ENCODE results near the gene KATNAL1. TPM values are rescaled to one million over a fixed set of nuclear protein-coding genes. Genes with fewer than 3 reads are reported as not detected.

The KATNAL1 gene
- total RNA-seq, 2 experiments from 2014 or later: 8.6 to 9.0 TPM

DNA sequence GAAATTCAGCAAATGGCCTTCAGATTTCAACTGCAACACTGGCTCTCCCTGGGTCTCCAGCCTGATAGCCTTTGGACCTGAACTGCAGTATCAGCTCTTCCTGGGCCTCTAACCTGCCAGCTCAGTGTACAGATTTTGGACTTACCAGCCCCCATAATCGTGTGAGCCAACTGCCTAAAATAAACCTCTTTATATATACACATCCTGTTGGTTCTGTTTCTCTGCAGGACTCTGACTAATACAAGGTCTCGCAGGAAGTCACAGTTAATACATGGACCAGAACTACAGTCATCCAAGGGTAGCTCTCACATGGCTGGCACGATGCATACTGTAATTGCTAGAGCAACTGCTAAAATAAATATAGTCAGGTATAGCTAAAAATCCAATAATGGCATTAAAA is 85.1 kb downstream of the KATNAL1 start:
- no peak for DNase-seq
- peaks cover 16% of the 10 kb centered on the region for H3K9me3 Mint-ChIP-seq
- peak; percentile 39 for ATAC-seq
- no peak overlapping the region for H3K27ac Mint-ChIP-seq
- intact Hi-C loops (cut with micrococcal nuclease): no loop called here
- H3K4me3 Mint-ChIP-seq: no peak overlapping the region
- ChIA-PET POLR2A (interaction anchor here (1.9 kb wide), 1 partner anchor 13 kb away, joined by 4 read pairs; no protein-coding TSS in a partner anchor), CTCF (interaction anchor here (1.2 kb wide), 1 partner anchor 90 kb away, joined by 4 read pairs; no protein-coding TSS in a partner anchor)
- TF ChIP-seq, protein P1, sequence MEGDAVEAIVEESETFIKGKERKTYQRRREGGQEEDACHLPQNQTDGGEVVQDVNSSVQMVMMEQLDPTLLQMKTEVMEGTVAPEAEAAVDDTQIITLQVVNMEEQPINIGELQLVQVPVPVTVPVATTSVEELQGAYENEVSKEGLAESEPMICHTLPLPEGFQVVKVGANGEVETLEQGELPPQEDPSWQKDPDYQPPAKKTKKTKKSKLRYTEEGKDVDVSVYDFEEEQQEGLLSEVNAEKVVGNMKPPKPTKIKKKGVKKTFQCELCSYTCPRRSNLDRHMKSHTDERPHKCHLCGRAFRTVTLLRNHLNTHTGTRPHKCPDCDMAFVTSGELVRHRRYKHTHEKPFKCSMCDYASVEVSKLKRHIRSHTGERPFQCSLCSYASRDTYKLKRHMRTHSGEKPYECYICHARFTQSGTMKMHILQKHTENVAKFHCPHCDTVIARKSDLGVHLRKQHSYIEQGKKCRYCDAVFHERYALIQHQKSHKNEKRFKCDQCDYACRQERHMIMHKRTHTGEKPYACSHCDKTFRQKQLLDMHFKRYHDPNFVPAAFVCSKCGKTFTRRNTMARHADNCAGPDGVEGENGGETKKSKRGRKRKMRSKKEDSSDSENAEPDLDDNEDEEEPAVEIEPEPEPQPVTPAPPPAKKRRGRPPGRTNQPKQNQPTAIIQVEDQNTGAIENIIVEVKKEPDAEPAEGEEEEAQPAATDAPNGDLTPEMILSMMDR (IDR thresholded peaks at IDR 0.05): no peak
- peaks cover 26% of the 10 kb centered on the region for H3K36me3 Mint-ChIP-seq (ENCODE audit: low read depth)
- peaks cover 16% of the 10 kb centered on the region for H3K4me1 Mint-ChIP-seq (ENCODE audit: low read depth)
- H3K27me3 Mint-ChIP-seq: no peaks in the 10 kb centered on the region

DNA sequence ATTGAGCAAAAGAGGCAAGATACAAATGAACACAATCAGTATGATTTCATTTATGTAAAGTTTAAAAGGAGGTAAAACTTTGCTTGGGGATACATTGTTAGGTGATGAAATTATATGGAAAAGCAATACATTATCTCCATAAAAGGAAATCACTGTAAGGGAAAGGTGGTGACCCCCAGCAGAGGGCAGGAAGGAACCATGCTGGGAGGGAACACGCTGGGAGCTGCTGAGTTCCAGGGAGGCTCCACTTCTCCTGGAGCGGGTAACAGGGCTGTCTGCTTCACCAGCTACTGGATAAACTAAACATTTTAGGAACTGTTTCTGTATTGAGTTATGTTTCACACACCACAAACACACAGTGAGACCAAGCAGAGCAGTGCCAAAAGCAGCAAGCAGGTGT is 91.2 kb downstream of the KATNAL1 start:
- H3K27ac Mint-ChIP-seq: no peak overlapping the region
- DNase-seq: no peak
- ChIA-PET CTCF (interaction anchor here (1.0 kb wide), 1 partner anchor 15 kb away, joined by 4 read pairs; no protein-coding TSS in a partner anchor), POLR2A (no interaction called here)
- ATAC-seq: no peak
- H3K27me3 Mint-ChIP-seq: no peaks in the 10 kb centered on the region
- H3K4me1 Mint-ChIP-seq (ENCODE audit: low read depth): no peaks in the 10 kb centered on the region
- TF ChIP-seq, protein P1 (IDR thresholded peaks at IDR 0.05): no peak
- H3K9me3 Mint-ChIP-seq: no peaks in the 10 kb centered on the region
- intact Hi-C loops (cut with micrococcal nuclease): no loop called here
- peaks cover 2% of the 10 kb centered on the region for H3K36me3 Mint-ChIP-seq (ENCODE audit: low read depth)
- no peak overlapping the region for H3K4me3 Mint-ChIP-seq

DNA sequence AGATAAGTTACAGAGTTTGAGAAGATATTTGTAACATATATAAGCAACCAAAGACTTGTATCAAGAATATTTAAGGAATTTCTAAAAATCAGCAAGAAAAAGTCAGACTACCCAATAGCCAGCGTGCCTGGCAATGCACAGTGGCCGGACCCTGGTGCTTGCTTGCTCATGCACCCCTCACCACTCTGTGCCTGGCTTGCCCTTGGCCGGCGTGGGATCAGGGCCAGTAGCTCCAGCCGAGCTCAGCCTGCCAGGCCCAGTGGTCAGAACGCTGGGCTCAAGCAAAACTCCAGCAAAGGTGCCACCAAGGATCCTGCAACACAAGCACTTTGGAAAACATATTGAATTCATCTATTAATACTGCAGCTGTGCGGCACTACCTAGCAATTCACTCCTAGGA is 95.1 kb downstream of the KATNAL1 start:
- intact Hi-C loops (cut with micrococcal nuclease): no loop called here
- TF ChIP-seq, protein P1 (IDR thresholded peaks at IDR 0.05): no peak
- H3K27ac Mint-ChIP-seq: no peak overlapping the region
- H3K4me3 Mint-ChIP-seq: no peak overlapping the region
- no peak for ATAC-seq
- H3K4me1 Mint-ChIP-seq (ENCODE audit: low read depth): peaks cover 5% of the 10 kb centered on the region
- no peaks in the 10 kb centered on the region for H3K9me3 Mint-ChIP-seq
- ChIA-PET CTCF (interaction anchor here (0.8 kb wide), 1 partner anchor 118 kb away, joined by 3 read pairs; no protein-coding TSS in a partner anchor), POLR2A (no interaction called here)
- H3K27me3 Mint-ChIP-seq: no peaks in the 10 kb centered on the region
- DNase-seq: no peak
- H3K36me3 Mint-ChIP-seq (ENCODE audit: low read depth): peaks cover 4% of the 10 kb centered on the region

DNA sequence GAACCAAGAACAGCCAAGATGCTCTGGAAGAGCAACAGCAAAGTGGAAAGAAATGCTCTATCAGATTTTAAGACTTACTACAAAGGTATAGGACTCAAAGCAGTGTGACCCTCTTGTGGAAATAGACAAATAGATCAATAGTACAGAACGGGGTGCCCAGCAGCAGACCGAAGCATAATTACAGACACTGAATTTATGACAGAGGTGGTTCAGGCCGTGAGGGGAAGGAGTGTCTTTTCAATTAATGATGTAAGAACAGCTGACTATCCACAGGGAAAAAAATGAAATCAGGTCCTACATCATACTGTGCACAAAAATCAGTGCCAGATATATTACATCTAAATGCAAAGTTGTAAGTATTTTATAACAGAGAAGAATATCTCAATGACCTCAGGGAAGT is 95.6 kb downstream of the KATNAL1 start:
- intact Hi-C loops (cut with micrococcal nuclease): no loop called here
- H3K36me3 Mint-ChIP-seq (ENCODE audit: low read depth): peaks cover 4% of the 10 kb centered on the region
- TF ChIP-seq, protein P1 (IDR thresholded peaks at IDR 0.05): no peak
- no peak overlapping the region for H3K27ac Mint-ChIP-seq
- no peak for ATAC-seq
- H3K4me3 Mint-ChIP-seq: no peak overlapping the region
- no peak for DNase-seq
- peaks cover 5% of the 10 kb centered on the region for H3K4me1 Mint-ChIP-seq (ENCODE audit: low read depth)
- H3K27me3 Mint-ChIP-seq: no peaks in the 10 kb centered on the region
- ChIA-PET POLR2A (no interaction called here), CTCF (interaction anchor here (0.8 kb wide), 1 partner anchor 118 kb away, joined by 3 read pairs; no protein-coding TSS in a partner anchor)
- H3K9me3 Mint-ChIP-seq: no peaks in the 10 kb centered on the region

DNA sequence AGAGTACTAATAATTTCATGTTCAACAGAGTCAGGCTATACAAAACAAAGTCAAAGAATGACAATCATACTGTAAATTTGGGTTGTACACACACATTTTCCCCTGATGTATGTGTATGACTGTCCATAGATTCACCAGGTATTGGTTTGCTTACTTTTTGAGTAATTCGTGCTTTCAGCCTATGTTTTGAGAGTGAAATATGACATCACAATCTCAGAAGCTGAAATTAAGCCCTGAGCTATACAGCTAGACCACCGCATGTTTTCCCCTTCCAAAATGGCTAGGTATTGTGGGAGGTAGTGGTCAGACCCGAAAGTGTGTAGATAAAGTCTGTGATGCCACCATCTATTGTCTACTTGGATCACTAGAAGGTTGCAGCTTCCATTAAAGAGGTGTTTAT is 102.8 kb downstream of the KATNAL1 start:
- DNase-seq (peak; percentile 10), ATAC-seq (peak; percentile 66)
- Mint-ChIP-seq H3K4me3 (no peak overlapping the region), H3K4me1 (ENCODE audit: low read depth) (peaks cover 7% of the 10 kb centered on the region), H3K27me3 (no peaks in the 10 kb centered on the region), H3K9me3 (no peaks in the 10 kb centered on the region), H3K27ac (no peak overlapping the region), H3K36me3 (ENCODE audit: low read depth) (peaks cover 3% of the 10 kb centered on the region)
- intact Hi-C loops (cut with micrococcal nuclease): no loop called here
- ChIA-PET CTCF (interaction anchor here (1.0 to 2.0 kb wide), 2 partner anchors 48 to 72 kb away, joined by 4 to 7 read pairs; no protein-coding TSS in a partner anchor), POLR2A (no interaction called here)
- TF ChIP-seq, protein P1 (IDR thresholded peaks at IDR 0.05): no peak

Measured in activated CD8-positive, alpha-beta T cell treated with anti-CD3 and anti-CD28 coated beads for 36 hours (primary cell).